Mucosa of gallbladder (tissue), 1 donor: ENCODE measurements around the gene TARDBP. TPM values are rescaled to one million over a fixed set of nuclear protein-coding genes. Genes with fewer than 3 reads are reported as not detected.
A peak's percentile ranks its signal among the peaks of the same experiment; 100 is the strongest.
"Not testable (repeated sequence)": the region's sequence is repeated elsewhere in the genome, so short reads cannot be mapped to it uniquely, and the experiment has no call there.

Experiments used
- DNase-seq: peaks from one replicate; pipeline ENCODE4 v3.0.0-alpha.2; 2020; ENCODE audit warnings: low spot score
- total RNA-seq: library from RNA; stranded (reverse); gene quantifications from one replicate; pipeline ENCODE4 v1.2.1, GENCODE V29; 2021
- donor health status: DM: no; HTN: no; CAD: no.

The TARDBP gene
- total RNA-seq, 1 donor from 2014 or later, result 143 TPM

DNA sequence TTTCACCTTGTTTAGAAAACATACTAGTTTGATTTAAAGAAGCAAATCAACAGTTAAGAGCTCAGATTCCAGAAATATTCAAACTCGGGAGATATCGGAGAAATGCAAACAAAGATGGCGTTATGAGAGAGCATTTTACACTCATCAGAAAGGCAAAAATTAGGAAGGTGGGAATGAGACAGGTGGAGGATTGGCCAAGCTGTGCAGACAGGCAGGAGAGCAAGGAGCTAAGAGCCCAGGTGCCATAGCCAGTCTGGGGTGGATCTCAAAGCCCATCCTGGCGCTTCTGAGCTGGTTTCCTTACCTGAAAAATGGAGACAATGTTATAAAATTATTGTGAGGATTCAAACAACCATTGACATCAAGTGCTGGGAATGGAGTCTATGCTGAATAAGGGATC lies 19.6 kb upstream of the TARDBP start:
- no peak for DNase-seq

DNA sequence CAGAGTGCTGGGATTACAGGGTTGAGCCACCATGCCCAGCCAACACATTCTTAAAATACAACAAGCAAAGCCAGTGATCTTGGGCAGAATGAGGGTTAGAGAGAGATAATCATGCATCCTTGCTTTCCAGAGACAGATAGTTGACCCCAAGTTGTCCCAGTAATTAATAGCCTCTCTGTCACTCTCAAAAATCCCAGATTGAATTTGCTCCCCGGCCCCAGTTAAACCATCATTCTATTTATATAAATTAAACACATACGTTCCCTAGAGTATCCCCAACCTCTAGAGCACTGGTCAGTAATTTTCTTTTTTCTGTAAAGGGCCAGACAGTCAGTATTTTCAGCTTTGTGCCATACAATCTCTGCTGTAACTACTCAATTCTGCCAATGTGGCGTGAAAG lies 16.4 kb upstream of the TARDBP start:
- no peak for DNase-seq

DNA sequence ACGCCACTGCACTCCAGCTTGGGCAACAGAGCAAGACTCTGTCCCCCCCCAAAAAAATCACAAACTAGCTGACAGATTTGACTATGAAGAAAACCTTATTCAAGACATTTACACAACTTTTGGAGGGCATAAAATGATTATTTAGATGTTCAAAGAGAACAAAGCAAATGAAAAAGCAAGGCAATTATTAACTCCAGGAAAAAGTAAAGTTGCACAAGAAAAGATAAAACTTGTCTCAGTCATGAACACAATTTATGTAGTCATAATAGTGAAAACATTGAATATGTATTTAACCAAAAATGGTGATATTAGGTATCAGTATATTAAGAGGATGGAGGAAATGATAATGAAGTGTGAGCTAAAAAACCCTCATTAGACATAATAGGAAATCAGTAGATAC lies 11.9 kb upstream of the TARDBP start:
- DNase-seq, result no peak

DNA sequence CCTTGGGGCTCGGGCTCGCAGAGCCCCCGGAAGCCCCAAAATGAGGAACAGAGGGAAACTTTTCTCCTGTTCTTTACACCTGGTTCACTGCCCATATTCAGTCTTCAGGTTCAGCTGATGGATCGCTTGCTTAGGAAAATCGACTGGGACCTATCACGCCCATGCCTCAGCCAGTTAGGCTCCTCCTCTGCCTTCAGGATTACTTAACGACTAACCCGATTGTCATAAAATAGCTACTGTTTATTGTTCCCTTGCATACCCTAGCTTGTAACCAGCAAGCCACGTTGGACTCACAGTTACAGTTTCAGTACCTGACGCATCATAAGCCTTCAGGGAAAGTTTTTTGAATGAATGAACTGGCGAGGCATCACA lies 692 bp downstream of the TARDBP start:
- no peak for DNase-seq

DNA sequence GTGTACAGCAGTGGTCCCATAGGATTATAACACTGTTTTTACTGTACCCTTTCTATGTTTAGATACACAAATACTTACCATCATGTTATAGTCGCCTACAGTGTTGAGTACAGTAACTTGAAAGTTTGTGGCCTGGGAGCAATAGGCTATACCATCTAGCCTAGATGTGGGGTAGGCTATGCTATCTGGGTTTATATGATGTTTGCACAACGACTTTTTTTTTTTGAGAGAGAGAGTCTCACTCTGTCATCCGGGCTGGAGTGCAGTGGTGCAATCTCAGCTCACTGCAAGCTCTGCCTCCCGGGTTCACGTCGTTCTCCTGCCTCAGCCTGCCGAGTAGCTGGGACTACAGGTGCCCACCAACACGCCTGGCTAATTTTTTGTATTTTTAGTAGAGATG lies 6.9 kb downstream of the TARDBP start:
- DNase-seq, result not testable (repeated sequence)

DNA sequence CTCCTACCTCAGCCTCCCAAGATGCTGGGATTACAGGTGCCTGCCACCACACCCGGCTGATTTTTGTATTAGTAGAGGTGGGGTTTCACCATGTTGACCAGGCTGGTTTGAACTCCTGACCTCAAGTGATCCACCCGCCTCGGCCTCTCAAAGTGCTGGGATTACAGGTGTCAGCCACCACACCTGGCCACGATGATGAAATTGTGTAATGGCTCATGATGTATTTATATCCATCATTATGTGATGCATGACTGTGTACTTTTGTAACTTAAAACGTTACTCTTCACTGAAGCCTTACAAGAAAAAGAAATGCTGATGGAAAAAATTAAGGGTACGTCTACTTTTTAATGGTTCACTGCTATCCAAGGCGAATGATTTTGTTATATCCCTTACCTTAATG lies 7.5 kb downstream of the TARDBP start:
- DNase-seq, result no peak

DNA sequence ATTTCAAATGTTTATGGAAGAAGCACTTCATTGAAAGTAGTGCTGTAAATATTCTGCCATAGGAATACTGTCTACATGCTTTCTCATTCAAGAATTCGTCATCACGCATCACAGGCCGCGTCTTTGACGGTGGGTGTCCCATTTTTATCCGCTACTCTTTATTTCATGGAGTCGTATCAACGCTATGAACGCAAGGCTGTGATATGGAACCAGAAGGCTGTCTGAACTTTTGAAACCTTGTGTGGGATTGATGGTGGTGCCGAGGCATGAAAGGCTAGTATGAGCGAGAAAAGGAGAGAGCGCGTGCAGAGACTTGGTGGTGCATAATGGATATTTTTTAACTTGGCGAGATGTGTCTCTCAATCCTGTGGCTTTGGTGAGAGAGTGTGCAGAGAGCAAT lies 10.7 kb downstream of the TARDBP start:
- no peak for DNase-seq

DNA sequence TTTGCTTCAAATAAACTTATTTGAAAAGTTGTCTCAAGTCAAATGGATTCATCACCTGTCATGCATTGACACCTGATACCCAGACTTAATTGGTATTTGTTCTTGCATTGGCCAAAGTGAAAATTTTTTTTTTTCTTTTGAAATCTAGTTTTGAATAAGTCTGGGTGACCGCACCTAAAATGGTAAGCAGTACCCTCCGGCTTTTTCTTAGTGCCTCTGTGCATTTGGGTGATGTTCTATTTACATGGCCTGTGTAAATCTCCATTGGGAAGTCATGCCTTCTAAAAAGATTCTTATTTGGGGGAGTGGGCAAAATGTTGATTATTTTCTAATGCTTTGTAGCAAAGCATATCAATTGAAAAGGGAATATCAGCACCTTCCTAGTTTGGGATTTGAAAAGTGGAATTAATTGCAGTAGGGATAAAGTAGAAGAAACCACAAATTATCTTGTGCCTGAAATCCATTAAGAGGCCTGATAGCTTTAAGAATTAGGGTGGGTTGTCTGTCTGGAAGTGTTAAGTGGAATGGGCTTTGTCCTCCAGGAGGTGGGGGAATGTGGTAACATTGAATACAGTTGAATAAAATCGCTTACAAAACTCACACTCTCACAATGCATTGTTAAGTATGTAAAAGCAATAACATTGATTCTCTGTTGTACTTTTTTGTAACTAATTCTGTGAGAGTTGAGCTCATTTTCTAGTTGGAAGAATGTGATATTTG lies 11.9 kb downstream of the TARDBP start:
- DNase-seq, result no peak

DNA sequence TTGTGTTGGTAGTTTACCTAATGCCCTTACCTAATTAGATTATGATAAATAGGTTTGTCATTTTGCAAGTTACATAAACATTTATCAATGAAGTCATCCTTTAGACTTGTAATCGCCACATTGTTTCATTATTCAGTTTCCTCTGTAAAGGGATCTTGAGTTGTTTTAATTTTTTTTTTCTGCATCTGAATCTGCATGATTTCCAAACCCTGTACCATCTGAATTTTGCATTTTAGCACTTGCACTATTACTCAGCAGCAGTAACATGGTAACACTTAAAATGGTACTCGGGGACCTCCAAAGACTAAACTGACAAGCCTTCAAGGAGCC lies 12.4 kb downstream of the TARDBP start:
- DNase-seq, result no peak

DNA sequence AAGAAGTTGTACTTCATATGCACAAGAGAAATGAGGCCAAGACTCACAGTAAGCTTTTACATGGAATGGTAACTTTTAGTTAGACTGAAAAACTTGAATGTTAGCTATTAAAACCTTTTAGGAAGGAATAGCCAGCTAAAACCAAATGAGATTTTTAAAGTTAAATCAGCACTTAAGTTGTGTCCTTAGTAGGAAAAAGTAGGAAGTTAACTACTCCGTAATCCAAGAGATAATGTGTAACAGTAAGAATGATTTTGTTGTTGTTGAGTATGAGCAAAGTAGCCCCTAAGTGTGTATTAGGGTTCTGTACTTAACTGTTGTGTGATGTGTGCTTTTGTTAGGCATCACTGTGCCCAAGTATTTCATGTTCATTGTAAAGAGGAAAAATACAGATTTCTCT lies 13.2 kb downstream of the TARDBP start:
- DNase-seq, result no peak

DNA sequence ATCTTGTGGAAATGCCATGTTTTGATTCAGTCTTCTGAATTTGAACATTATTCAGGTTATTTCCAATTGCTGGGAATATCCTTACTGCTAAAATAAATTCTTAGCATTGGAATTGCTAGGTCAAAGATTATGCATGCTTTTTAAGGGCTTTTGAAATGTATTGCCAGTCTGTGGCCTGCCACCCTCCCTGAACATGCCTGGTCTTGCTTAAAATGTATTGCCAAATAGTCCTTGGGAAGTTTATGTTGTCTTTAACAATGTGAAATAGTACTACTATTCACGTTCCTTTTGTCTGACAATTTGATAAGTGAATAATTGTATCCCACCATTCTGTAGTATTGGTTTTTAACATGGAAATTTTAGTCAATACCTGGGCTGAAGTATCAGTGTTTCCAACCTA lies 13.6 kb downstream of the TARDBP start:
- DNase-seq, result no peak

DNA sequence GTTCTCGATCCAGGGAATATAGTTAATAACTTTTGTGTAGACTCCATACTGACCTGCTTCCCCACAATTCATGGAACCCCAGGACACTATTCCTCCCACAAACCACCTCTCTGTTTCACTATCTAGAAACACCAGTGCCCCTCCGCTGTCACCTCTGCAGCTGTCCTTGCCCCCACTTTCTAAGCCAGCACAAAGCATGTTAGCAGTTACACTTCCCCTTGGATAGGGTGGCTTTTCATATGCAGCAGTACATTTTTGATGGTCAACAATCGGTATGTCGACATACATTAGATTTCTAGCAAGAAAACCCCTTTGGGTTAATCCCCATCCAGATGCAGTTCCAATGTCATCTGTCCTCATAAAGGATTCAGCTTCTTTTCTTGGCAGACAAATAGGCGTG lies 14.4 kb downstream of the TARDBP start:
- DNase-seq, result no peak

DNA sequence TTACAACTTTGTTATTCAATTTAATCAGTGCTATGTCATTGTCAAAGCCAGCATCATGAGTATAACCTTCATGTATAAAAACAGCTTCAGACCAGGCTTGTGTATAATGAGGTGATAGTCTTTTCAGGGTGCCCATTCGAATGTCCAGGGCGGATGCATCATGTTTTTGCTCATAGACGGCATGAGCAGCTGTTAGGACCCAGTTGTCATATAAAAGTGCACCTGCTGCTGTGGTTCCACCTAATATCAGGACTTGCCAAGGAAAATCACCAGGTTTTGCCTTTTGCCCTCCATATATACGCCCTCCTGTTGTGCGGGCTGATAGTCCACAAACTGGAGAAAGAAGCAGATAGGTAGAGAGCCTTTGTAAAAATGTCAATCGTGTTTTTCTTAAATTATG lies 14.9 kb downstream of the TARDBP start:
- DNase-seq, result no peak

DNA sequence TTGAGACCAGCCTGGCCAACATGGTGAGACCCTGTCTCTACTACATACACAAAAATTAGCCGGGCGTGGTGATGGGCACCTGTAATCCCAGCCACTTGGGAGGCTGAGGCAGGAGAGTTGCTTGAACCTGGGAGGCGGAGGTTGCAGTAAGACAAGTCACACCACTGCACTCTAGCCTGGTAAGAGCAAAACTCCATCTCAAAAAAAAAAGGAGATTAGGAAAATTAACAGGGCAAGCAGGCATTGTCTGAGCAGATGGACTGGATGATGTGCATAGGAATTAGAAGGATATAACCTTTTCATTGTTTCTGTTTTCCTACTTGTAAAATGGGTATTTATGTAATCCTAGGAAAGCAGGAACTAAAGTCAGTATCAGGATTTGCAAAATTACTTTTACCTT lies 15.6 kb downstream of the TARDBP start:
- no peak for DNase-seq

DNA sequence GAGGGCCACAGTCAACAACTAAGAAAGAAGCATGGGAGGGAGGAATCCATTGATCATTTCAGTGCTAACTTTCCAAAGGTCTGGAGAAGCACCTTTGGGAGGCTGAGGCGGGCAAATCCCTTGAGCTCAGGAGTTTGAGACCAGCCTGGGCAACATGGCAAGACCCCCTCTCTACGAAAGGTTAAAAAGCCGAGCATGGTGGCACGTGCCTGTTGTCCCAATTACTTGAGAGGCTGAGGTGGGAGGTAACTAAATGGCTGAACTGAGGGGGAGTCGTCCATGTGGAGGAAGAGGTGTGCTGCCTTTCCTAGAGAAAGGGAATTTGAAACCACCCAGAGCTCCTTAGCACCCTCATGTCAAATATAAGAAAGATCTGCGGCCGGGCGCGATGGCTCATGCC lies 18.4 kb downstream of the TARDBP start:
- DNase-seq, result no peak

DNA sequence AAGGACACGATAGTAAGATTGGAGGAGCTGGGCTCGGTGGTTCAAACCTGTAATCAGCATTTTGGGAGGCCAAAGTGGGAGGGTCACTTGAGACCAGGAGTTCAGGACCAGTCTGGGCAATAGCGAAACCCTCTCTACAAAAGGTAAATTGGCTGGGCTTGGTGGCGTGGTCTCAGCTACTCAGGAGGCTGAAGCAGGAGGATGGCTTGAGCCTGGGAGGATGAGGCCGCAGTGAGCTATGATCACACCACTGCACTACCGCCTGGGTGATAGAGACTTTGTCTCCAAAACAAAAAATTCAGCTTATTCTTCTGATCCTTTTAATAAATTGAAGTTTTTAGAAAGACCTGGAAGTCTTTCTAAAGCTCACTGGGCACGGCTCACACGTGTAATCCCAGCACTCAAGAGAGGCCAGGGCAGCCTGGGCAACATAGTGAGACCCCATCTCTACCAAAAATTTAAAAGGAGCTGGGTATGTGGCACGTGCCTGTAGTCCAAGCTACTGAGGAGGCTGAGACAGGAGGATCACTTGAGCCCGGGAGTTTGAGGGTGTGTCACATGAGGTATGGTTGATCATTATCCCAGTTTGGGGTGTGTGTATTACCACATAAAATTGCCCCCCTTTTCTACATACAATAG lies 19.3 kb downstream of the TARDBP start:
- DNase-seq, result no peak

DNA sequence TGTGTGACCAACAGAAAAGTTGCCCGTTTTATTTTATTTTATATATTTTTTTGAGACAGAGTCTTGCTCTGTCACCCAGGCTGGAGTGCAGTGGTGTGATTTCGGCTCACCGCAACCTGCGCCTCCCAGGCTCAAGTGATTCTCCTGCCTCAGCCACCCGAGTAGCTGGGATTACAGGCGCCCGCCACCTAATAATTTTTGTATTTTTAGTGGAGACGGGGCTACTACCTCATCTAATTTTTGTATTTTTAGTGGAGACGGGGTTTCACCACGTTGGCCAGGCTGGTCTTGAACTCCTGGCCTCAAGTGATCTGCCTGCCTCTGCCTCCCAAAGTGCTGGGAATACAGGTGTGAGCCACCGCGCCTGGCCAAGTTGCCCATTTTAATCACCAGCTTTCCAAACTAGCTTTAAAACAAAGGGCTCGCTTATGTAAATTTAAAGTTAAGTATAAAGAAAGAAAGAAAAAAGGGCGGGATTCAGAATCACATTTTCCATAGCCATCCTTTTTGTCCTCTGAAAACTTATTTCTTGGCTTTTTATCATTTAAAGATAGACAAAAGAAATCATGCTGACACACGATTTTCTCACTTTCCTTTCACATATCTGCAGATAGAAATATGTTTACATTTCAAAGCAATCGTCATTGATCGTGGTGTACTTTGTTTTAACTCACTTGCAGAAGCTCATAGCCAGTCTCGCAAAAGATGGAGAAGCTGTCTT lies 24.7 kb downstream of the TARDBP start:
- DNase-seq, result not testable (repeated sequence)

DNA sequence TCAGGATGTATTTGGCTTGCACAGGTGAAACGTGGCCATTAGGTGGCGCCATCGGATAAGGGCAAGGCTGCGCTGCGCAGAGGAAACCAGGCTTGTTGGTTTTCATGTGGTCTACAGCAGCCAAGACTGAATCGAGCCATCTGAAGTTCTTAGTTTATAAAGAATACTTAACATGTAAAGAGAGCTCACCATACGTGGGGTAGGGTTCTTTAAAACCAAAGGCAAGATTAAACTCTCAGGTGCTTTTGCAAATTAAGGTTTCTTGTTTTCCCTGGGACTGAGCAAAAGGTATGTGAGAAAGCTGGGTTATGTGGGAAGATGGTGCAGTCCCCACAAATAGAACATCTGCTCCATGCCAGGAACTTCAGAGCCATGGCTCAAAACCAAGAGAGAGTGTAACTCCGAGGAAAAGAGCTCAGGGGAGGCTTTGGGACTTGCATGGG lies 25.3 kb downstream of the TARDBP start:
- DNase-seq, result peak; percentile 86

DNA sequence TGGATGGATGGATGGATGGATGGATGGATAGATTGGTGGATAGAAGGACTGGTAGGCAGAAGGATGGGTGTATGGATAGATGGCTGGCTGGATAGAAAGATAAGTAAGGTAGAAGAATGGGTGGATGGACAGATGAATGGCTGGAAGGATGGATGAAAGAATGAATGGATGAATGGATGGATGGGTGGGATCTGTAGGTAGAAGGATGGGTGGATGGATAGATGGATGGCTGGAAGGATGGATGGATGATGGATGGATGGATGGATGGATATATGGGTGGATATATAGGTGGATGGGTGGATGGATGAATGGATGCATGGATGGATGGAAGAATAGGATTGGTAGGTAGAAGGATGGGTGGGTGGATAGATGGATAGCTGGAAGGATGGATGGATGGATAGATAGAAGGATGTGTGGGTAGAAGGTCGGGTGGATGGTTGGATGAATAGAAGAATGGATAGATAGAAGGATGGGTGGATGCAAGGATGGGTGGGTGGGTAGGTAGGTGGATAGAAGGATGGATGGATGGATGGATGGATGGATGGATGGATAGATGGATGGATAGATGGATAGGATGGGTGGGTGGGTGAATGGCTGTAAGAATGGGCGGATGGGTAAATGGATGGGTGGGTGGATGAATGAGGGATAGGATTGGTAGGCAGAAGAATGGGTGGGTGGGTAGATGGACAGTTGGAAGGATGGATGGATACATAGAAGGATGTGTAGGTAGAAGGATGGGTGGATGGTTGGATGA lies 27.1 kb downstream of the TARDBP start:
- no peak for DNase-seq

DNA sequence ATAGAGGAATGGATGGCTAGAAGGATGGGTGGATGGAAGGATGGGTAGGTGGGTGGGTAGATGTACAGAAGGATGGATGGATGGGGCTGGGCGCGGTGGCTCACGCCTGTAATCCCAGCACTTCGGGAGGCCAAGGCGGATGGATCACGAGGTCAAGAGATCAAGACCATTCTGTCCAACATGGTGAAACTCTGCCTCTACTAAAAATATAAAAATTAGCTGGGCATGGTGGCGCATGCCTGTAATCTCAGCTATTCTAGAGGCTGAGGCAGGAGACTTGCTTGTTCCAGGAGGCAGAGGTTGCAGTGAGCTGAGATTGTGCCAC lies 27.6 kb downstream of the TARDBP start:
- DNase-seq, result not testable (repeated sequence)

DNA sequence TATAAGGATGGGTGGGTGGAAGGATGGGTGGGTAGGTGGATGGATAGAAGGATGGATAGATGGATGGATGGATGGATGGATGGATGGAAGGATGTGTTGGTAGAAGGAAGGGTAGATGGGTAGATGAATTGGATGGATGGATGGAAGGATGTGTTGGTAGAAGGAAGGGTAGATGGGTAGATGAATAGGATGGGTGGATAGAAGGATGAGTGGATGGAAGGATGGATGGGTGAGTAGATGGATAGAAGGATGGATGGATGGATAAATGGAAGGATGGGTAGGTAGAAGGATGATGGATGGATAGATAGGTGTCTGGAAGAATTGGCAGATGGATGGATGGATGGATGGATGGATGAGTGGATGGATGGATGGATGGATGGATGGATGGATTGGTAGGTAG lies 28.6 kb downstream of the TARDBP start:
- DNase-seq, result no peak

DNA sequence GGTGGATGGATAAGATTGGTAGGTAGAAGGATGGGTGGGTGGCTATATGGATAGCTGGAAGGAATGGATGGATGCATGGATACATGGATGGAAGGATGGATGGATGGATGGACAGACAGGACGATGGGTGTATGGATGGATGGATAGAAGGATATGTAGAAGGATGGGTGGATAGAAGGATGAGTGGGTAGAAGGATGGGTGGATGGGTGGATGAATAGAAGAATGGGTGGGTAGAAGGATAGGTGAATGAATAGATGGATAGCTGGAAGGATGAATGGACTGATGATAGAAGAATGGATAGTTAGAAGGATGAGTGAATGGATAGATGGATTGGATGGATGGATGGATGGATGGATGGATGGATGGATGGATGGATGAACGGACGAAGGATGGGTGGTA lies 29.6 kb downstream of the TARDBP start:
- no peak for DNase-seq
